Effector CD8-positive, alpha-beta T cell (primary cell): ENCODE data around the gene FAU.

Experiments
- DNase-seq: peaks from one replicate; lab custom pipeline; 2025; lab: John Stamatoyannopoulos, UW

Gene FAU

DNA sequence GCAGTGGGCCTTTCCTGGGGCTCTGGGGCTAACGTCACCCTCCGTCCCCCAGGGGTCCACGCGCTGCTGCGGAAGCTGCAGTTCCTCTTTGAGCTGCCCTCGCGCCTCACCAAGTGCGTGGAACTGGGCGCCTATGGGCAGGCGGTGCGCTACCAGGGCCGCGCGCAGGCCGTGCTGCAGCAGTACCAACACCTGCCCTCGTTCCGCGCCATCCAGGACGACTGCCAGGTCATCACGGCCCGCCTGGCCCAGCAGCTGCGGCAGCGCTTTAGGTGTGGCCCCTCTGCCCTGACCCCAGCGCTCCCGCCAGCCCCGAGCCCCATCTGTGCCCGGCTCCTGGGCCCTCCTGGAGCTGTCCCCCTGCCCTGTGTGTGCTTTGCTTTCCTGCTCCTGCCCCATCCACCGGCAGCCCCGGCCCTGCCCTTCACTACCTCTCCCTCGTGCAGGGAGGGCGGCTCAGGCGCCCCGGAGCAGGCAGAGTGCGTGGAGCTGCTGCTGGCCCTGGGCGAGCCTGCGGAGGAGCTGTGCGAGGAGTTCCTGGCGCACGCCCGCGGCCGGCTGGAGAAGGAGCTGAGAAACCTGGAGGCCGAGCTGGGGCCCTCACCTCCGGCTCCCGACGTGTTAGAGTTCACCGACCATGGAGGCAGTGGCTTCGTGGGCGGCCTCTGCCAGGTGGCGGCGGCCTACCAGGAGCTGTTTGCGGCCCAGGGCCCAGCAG, 14.0 kb downstream of the FAU start:
- no peak for DNase-seq

DNA sequence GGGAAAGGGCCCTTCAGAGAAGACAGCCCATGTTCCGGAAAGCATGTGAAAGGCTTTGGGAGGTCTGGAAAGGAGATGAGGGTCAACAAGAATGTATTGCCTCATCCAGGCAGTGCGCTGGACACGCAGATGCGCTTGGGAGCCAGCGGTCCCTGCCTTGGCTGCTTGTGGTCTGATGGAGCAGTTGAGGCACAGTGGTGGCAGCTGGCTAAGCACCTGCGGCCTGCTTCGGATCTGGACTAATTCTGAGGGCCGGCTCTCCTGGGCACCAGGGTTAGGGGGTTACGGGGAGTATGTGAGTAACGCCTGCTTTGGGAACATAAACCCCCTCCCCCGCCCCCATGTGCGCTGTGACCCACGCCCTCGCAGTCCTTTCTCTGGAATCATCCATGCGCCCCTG, 14.9 kb downstream of the FAU start:
- no peak for DNase-seq

- DNase-seq, result no peak
Observed at GRCh38 chr11:65104628-65105027, 17.3 kb downstream of the FAU start.

GRCh38 chr11:65103476-65103875, 18.5 kb downstream of the FAU start:
- no peak for DNase-seq

GRCh38 chr11:65102142-65103095, 19.5 kb downstream of the FAU start:
- no peak for DNase-seq

GRCh38 chr11:65100674-65101350, 21.1 kb downstream of the FAU start:
- no peak for DNase-seq

DNA sequence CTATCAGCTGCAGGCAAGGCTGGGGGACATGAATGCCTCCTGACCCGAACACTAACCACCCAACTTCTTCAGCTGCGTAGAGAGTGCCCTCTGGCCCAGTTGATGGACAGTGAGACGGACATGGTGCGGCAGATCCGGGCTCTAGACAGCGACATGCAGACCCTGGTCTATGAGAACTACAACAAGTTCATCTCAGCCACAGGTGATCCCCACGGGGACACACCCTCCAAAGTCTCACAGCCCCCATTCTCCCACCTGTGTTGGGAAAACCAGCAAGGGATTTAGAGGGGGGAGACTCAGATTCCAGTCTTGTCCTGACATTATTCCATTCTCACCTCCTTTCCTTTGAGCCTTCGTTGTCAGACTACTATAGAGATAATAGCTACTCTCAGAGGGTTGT, 25.0 kb downstream of the FAU start:
- DNase-seq, result no peak

DNA sequence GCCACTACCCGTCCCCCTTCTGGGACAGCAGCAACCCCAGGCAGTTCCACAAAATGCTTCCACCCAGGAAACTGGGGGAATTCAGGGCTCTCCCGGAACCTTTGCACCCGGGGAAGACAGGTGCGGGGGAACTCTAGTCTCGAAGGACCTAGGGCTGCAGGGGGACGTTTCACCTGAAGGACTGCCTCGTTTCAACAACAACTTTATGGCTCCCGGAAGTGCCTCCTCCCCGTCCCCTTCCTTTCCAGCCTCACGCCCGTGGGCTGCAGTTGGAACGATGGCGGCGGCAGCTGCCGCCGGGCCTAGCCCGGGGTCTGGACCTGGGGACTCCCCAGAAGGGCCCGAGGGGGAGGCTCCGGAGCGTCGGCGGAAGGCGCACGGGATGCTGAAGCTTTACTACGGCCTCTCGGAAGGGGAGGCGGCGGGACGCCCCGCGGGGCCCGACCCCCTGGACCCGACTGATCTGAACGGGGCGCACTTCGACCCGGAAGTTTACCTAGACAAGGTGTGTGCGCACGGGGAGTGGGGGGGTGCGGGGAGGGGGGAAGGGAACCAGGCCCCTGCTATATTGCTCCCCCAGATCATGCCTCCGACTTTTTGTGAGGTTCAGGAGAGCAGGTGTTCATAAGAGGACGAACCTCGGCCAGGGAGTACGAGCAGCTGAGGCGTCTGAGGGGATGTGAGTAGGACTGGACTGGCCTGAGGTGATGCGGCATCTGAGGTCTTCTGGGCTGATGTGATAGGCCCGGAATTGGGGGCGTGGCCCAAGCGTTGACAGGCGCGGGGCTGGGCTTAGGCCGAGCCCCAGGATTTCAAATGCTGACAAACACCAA, 25.7 kb downstream of the FAU start, which contains the start of gene VPS51:
TSS of gene VPS51 (plus strand) at position 241 of the 833 bp plus-strand sequence. CDS start at position 278, 37 bp downstream.
- DNase-seq, result peak; percentile 74

DNA sequence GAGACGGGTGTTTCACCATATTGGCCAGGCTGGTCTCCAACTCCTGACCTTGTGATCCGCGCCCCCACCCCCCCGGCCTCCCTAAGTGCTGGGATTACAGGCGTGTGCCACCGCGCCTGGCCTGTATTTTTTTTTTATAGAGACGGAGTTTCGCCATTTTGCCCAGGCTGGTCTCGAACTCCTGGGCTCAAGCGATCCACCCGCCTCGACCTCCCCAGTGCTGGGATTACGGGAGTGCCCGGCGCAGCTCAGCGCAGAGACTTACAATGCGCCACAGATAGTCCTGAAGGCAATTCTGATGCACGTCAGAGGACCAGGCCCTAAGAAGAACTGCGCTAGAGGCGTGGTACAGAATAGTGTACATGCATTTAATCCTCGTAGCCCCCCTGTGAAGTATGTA, 26.5 kb downstream of the FAU start:
- no peak for DNase-seq

GRCh38 chr11:65090628-65091027, 31.3 kb downstream of the FAU start:
- DNase-seq, result no peak

- no peak for DNase-seq
Observed at GRCh38 chr11:65089621-65090020, 32.3 kb downstream of the FAU start.

- no peak for DNase-seq
Observed at GRCh38 chr11:65087827-65088226, 34.1 kb downstream of the FAU start.

- no peak for DNase-seq
Observed at GRCh38 chr11:65087216-65087615, 34.7 kb downstream of the FAU start.

- no peak for DNase-seq
Observed at GRCh38 chr11:65086809-65087208, 35.1 kb downstream of the FAU start.

DNA sequence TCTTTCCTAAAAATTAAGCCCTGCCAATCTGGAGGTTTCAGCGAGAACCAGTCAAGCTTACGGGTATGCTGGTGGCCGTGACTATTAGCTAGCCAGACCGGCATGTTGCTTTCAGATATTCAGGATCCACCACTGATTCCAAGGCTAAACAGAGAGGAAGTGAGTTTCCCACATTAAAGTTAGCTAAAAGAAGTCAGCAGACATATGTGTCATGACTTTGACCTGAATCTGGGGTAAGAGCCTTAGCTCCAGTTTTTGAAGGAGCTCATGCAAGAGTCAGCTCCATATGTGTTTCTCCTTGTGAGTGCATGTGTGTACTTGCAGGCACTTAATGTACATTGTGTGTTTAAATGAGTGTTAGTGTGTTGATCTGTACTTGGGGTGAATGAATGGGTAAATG, 36.5 kb downstream of the FAU start:
- DNase-seq, result no peak

DNA sequence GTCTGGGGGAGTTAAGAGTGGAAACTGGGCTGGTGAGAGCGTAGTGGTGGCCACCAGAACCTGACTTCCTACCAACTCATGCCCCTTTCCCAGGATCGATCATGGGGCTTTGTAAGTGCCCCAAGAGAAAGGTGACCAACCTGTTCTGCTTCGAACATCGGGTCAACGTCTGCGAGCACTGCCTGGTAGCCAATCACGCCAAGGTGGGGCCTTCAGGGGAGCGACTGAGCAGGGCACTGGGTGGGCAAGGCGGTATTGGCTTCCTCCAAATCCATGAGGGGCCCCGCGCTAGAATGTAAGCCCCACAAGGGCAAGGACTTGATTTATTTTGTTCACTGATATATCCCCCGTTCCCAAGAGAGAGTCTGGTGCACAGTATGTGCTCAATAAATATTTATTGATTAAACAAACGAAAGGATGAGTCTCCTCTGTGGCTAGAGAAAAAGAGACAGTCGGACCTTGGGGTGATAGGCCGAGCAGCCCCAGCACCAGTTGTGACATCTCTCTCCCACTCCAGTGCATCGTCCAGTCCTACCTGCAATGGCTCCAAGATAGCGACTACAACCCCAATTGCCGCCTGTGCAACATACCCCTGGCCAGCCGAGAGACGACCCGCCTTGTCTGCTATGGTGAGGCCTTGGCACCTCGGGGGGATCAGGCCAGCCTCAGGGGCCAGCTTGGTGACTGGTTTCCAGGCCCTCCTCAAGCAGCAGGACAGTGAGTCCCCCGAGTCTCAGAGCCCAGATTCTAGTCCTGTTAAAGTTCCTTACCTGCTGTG, 37.1 kb downstream of the FAU start:
- no peak for DNase-seq

- DNase-seq, result peak; percentile 93
Observed at GRCh38 chr11:65083834-65084597, 37.9 kb downstream of the FAU start, which contains the start of the genes CDCA5 and ZFPL1. Gene CDCA5, minus strand, starts transcription at chr11:65084040. Its CDS starts 62 bp downstream, at chr11:65083978. Gene ZFPL1, plus strand, starts transcription at chr11:65084222. Its CDS starts 477 bp downstream, at chr11:65084699.

GRCh38 chr11:65083134-65083833, 38.6 kb downstream of the FAU start:
- DNase-seq, result no peak

- no peak for DNase-seq
Observed at GRCh38 chr11:65078786-65079342, 43.1 kb downstream of the FAU start.
